GM19463 (cell line): ENCODE results near the gene SCN10A.

ENCODE experiments used
- ATAC-seq: cut with Tn5 transposase; IDR thresholded peaks from one replicate; pipeline ENCODE4 v1.9.1; 2021; ENCODE audit warnings: mild to moderate bottlenecking, moderate library complexity; ENCODE audit not compliant: unreplicated experiment

The SCN10A gene

GRCh38 chr3:38655708-38656300 is 160.2 kb downstream of the SCN10A start:
- ATAC-seq, result no peak

GRCh38 chr3:38653685-38654537 is 162.1 kb downstream of the SCN10A start:
- no peak for ATAC-seq

- no peak for ATAC-seq
Measured at GRCh38 chr3:38652934-38653333, 163.1 kb downstream of the SCN10A start.

- ATAC-seq, result peak; percentile 54
Measured at GRCh38 chr3:38651153-38651789, 164.7 kb downstream of the SCN10A start.

- ATAC-seq, result no peak
Measured at GRCh38 chr3:38650248-38650951, 165.6 kb downstream of the SCN10A start.

GRCh38 chr3:38649500-38650247 is 166.3 kb downstream of the SCN10A start, which contains the start of gene SCN5A:
Gene SCN5A, minus strand, starts transcription at chr3:38649687. Its CDS starts 16,380 bp downstream, at chr3:38633307.
- peak; percentile 70 for ATAC-seq

- peak; percentile 9 for ATAC-seq
Measured at GRCh38 chr3:38648659-38649499, 167.1 kb downstream of the SCN10A start.

GRCh38 chr3:38648024-38648658 is 167.9 kb downstream of the SCN10A start:
- no peak for ATAC-seq

- ATAC-seq, result no peak
Measured at GRCh38 chr3:38647217-38647970, 168.6 kb downstream of the SCN10A start.
